Mesothelial cell of epicardium (in vitro differentiated cells): ENCODE results near the gene OR5AL1. TPM values are rescaled to one million over a fixed set of nuclear protein-coding genes. Genes with fewer than 3 reads are reported as not detected.
"Not testable (repeated sequence)": the region's sequence is repeated elsewhere in the genome, so short reads cannot be mapped to it uniquely, and the experiment has no call there.

ENCODE experiments used
- DNase-seq, 2 experiments: peaks; one replicate each; pipeline ENCODE4 v3.0.0; 2021; ENCODE audit warnings: low spot score in 2 of 2; ENCODE audit not compliant: unreplicated experiment in 2 of 2
- H3K27ac Mint-ChIP-seq: 2 replicates; pipeline ENCODE4 v1.8.0; 2021; ENCODE audit warnings: mixed read lengths
- H3K27me3 Mint-ChIP-seq: 2 replicates; pipeline ENCODE4 v1.8.0; 2021; ENCODE audit warnings: low read depth, mixed read lengths
- H3K36me3 Mint-ChIP-seq: 2 replicates; pipeline ENCODE4 v1.8.0; 2021; ENCODE audit warnings: mixed read lengths
- H3K4me1 Mint-ChIP-seq: 2 replicates; pipeline ENCODE4 v1.8.0; 2021; ENCODE audit warnings: mixed read lengths
- H3K4me3 Mint-ChIP-seq: 2 replicates; pipeline ENCODE4 v1.8.0; 2021; ENCODE audit warnings: mild to moderate bottlenecking, moderate library complexity, mixed read lengths
- H3K9me3 Mint-ChIP-seq: 2 replicates; pipeline ENCODE4 v1.8.0; 2021; ENCODE audit warnings: mixed read lengths
- CTCF ChIP-seq: fragments of 200-600 bp; sonication (generic); IDR thresholded peaks from one replicate; pipeline ENCODE4 v1.5.0; 2021; ENCODE audit warnings: antibody characterized with exemption; ENCODE audit not compliant: unreplicated experiment
- total RNA-seq: library from RNA; stranded (reverse); gene quantifications from 3 replicates; pipeline ENCODE4 v1.2.1, GENCODE V29; 2021

OR5AL1 gene
- total RNA-seq = not detected in 3 replicates

GRCh38 chr11:56412396-56412795, at the start of gene OR5AL1:
Gene OR5AL1, plus strand, starts transcription at chr11:56412696.
- no peak for DNase-seq

DNA sequence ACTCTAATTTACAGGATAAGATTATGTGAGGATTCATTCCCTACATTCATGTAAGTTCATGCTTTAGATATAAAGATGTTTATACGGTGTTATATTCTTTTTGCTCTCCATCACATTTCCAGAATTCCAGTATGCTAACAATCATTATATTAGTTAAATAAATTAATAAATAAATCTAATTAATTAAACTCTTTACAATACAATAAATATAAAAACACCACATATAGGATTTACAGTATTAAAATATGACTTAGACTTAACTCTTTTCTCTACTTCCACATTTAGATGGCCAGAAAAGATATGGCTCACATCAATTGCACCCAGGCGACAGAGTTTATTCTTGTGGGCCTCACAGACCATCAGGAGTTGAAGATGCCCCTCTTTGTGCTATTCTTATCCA, 37.2 kb upstream of the OR5AL1 start, which contains the start of gene OR8U1:
OR8U1 (plus strand) TSS at position 301 of the 400 bp plus-strand sequence; CDS start at position 301, 0 bp downstream.
- H3K9me3 Mint-ChIP-seq = no peaks in the 10 kb centered on the region
- no peaks in the 10 kb centered on the region for H3K36me3 Mint-ChIP-seq
- no peak for TF ChIP-seq CTCF
- DNase-seq = no peak
- no peaks in the 10 kb centered on the region for H3K4me1 Mint-ChIP-seq
- no peak within 1 kb of the TSS for H3K4me3 Mint-ChIP-seq
- H3K27me3 Mint-ChIP-seq = peaks cover 3% of the 10 kb centered on the region
- H3K27ac Mint-ChIP-seq = no peak within 1 kb of the TSS

More at GRCh38 chr11:56412396-56412795, at the start of gene OR5AL1:
- Mint-ChIP-seq H3K4me1 (no peaks in the 10 kb centered on the region), H3K9me3 (peaks cover 12% of the 10 kb centered on the region), H3K27ac (no peak within 1 kb of the TSS), H3K27me3 (no peaks in the 10 kb centered on the region), H3K4me3 (no peak within 1 kb of the TSS), H3K36me3 (no peaks in the 10 kb centered on the region)
- no peak for TF ChIP-seq CTCF

DNA sequence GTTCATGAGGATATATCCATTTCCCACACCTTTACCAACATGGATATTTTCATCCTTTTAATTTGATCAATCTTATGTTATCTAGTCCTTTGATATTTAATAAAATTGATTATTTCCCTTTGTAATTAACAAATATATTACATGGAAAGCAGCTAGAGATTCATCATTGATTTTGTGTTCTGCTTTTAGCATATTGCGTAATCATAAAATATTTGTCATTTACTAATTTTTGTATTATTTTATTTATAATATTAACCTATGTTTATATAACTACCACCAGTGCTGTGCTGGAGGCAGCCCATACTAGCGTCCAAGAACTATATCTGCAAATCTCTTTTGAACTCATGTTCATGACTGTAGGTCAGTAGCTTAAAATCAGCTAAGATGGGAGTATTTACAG, 32.4 kb upstream of the OR5AL1 start:
- Mint-ChIP-seq H3K27me3 (no peaks in the 10 kb centered on the region), H3K4me1 (no peaks in the 10 kb centered on the region), H3K36me3 (no peaks in the 10 kb centered on the region), H3K27ac (no peak overlapping the region), H3K9me3 (no peaks in the 10 kb centered on the region), H3K4me3 (no peak overlapping the region)
- TF ChIP-seq CTCF = no peak
- no peak for DNase-seq

DNA sequence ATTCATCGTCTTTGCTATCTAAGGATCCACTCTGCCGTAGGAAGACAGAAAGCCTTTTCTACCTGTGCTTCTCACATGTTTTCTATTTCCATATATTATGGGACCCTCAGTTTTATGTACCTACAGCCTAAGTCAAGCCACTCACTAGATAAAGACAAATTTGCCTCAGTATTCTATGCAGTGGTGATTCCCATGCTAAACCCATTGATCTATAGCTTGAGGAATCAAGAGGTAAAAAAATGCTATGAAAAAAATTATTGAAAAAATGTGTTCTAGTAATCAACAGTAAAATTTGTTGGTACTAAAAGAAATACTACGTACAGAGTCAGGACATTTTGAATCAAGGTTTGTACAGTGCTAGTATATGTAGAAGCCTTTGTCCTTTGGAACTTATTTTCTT, 18.1 kb upstream of the OR5AL1 start:
- H3K36me3 Mint-ChIP-seq = no peaks in the 10 kb centered on the region

GRCh38 chr11:56396047-56396446, 16.4 kb upstream of the OR5AL1 start:
- no peak overlapping the region for H3K4me3 Mint-ChIP-seq
- no peaks in the 10 kb centered on the region for H3K9me3 Mint-ChIP-seq
- no peaks in the 10 kb centered on the region for H3K4me1 Mint-ChIP-seq
- no peak overlapping the region for H3K27ac Mint-ChIP-seq
- no peak for DNase-seq
- TF ChIP-seq CTCF = no peak
- H3K36me3 Mint-ChIP-seq = no peaks in the 10 kb centered on the region
- H3K27me3 Mint-ChIP-seq = no peaks in the 10 kb centered on the region

More for the DNA sequence above, 18.1 kb upstream of the OR5AL1 start:
- H3K4me3 Mint-ChIP-seq = no peak overlapping the region
- no peaks in the 10 kb centered on the region for H3K9me3 Mint-ChIP-seq
- no peak for DNase-seq
- H3K27ac Mint-ChIP-seq = no peak overlapping the region
- no peak for TF ChIP-seq CTCF
- no peaks in the 10 kb centered on the region for H3K4me1 Mint-ChIP-seq
- H3K27me3 Mint-ChIP-seq = no peaks in the 10 kb centered on the region

GRCh38 chr11:56401858-56402461, 10.5 kb upstream of the OR5AL1 start:
- H3K27me3 Mint-ChIP-seq, H3K27ac Mint-ChIP-seq, H3K4me3 Mint-ChIP-seq, H3K36me3 Mint-ChIP-seq, H3K4me1 Mint-ChIP-seq, DNase-seq: not testable (repeated sequence)
- H3K9me3 Mint-ChIP-seq = peaks cover 20% of the 10 kb centered on the region
